Retinal pigment epithelial cell (primary cell): ENCODE measurements around the gene EDDM13.
A peak's percentile ranks its signal among the peaks of the same experiment; 100 is the strongest.
"Not testable (repeated sequence)": the region's sequence is repeated elsewhere in the genome, so short reads cannot be mapped to it uniquely, and the experiment has no call there.

Source experiments
- DNase-seq: peaks from one replicate; pipeline ENCODE4 v3.0.0-alpha.2; 2010; ENCODE audit warnings: low read depth
- H3K4me3 ChIP-seq: 2 replicates; pipeline ENCODE4 v1.5.1; 2011; ENCODE audit warnings: mild to moderate bottlenecking, low read length, control low read depth, moderate library complexity
- CTCF ChIP-seq: conservative IDR thresholded peaks from 2 replicates; pipeline ENCODE4 v1.5.1; 2011; ENCODE audit warnings: low read depth, low read length, control low read depth, inconsistent platforms

Gene EDDM13

GRCh38 chr19:56253737-56254136 is 18.8 kb upstream of the EDDM13 start:
- peak; percentile 38 for TF ChIP-seq CTCF
- DNase-seq = peak; percentile 7
- no peak overlapping the region for H3K4me3 ChIP-seq

- no peak for TF ChIP-seq CTCF
- no peak for DNase-seq
- H3K4me3 ChIP-seq = no peak overlapping the region
Observed at GRCh38 chr19:56258272-56258671, 14.3 kb upstream of the EDDM13 start.

- no peak for TF ChIP-seq CTCF
- no peak for DNase-seq
Observed at GRCh38 chr19:56261145-56261544, 11.4 kb upstream of the EDDM13 start.

GRCh38 chr19:56261932-56262331 is 10.6 kb upstream of the EDDM13 start:
- not testable (repeated sequence) for DNase-seq, H3K4me3 ChIP-seq

More at GRCh38 chr19:56261145-56261544, 11.4 kb upstream of the EDDM13 start:
- no peak overlapping the region for H3K4me3 ChIP-seq

- no peak for TF ChIP-seq CTCF
- DNase-seq = no peak
- no peak overlapping the region for H3K4me3 ChIP-seq
Observed at GRCh38 chr19:56263319-56263718, 9.2 kb upstream of the EDDM13 start.

- no peak overlapping the region for H3K4me3 ChIP-seq
- no peak for TF ChIP-seq CTCF
- peak; percentile 11 for DNase-seq
Observed at GRCh38 chr19:56266051-56266450, 6.5 kb upstream of the EDDM13 start.

- DNase-seq = peak; percentile 25
- TF ChIP-seq CTCF = no peak
- no peak overlapping the region for H3K4me3 ChIP-seq
Observed at GRCh38 chr19:56269348-56269747, 3.2 kb upstream of the EDDM13 start.

GRCh38 chr19:56270676-56271075 is 1.9 kb upstream of the EDDM13 start:
- DNase-seq = no peak
- no peak for TF ChIP-seq CTCF
- H3K4me3 ChIP-seq = no peak overlapping the region
